ENCODE measurements around the gene CFAP57.
A peak's percentile ranks its signal among the peaks of the same experiment; 100 is the strongest.

The CFAP57 gene

GRCh38 chr1:43256675-43257570, 84.8 kb downstream of the CFAP57 start:
- no peak for DNase-seq

GRCh38 chr1:43258370-43258769, 86.2 kb downstream of the CFAP57 start:
- no peak for DNase-seq

- DNase-seq = no peak
Measured at GRCh38 chr1:43265431-43265830, 93.3 kb downstream of the CFAP57 start.

- DNase-seq = no peak
Measured at GRCh38 chr1:43266881-43267280, 94.8 kb downstream of the CFAP57 start.

- DNase-seq = no peak
Measured at GRCh38 chr1:43267291-43267805, 95.2 kb downstream of the CFAP57 start.

GRCh38 chr1:43267818-43268425, 95.8 kb downstream of the CFAP57 start:
- no peak for DNase-seq

GRCh38 chr1:43269627-43270375, 97.7 kb downstream of the CFAP57 start, which contains the start of gene TMEM125:
TSS of gene TMEM125 (plus strand) at chr1:43269983. CDS start at chr1:43272723, 2,740 bp downstream.
- no peak for DNase-seq

GRCh38 chr1:43270421-43271095, 98.4 kb downstream of the CFAP57 start:
- DNase-seq = no peak

- DNase-seq = no peak
Measured at GRCh38 chr1:43271186-43272118, 99.3 kb downstream of the CFAP57 start.

GRCh38 chr1:43272161-43272560, 100.0 kb downstream of the CFAP57 start:
- DNase-seq = no peak

GRCh38 chr1:43272576-43273571, 100.7 kb downstream of the CFAP57 start:
- DNase-seq = no peak

GRCh38 chr1:43273708-43274107, 101.6 kb downstream of the CFAP57 start:
- DNase-seq = no peak

- peak; percentile 28 for DNase-seq
Measured at GRCh38 chr1:43274125-43274803, 102.1 kb downstream of the CFAP57 start.

GRCh38 chr1:43274804-43275180, 102.7 kb downstream of the CFAP57 start:
- no peak for DNase-seq

GRCh38 chr1:43275826-43276620, 103.9 kb downstream of the CFAP57 start:
- DNase-seq = no peak

- DNase-seq = no peak
Measured at GRCh38 chr1:43276673-43277072, 104.5 kb downstream of the CFAP57 start.

- DNase-seq = no peak
Measured at GRCh38 chr1:43277116-43277876, 105.2 kb downstream of the CFAP57 start.

- DNase-seq = no peak
Measured at GRCh38 chr1:43279161-43279560, 107.0 kb downstream of the CFAP57 start.
